ENCODE data around the gene TOLLIP.
"Not testable (repeated sequence)": the region's sequence is repeated elsewhere in the genome, so short reads cannot be mapped to it uniquely, and the experiment has no call there.

TOLLIP gene

GRCh38 chr11:1342946-1343345 is 33.5 kb upstream of the TOLLIP start:
- DNase-seq (ENCODE audit: low read depth): no peak
- no peak for TF ChIP-seq CTCF (conservative IDR thresholded peaks at IDR 0.05; ENCODE audit: control insufficient read depth, insufficient read depth, low read depth, low read length)
- no peak overlapping the region for H3K4me3 ChIP-seq (ENCODE audit: control insufficient read depth, low read depth, low read length)

GRCh38 chr11:1341928-1342524 is 32.6 kb upstream of the TOLLIP start:
- peak; percentile 27 for DNase-seq (ENCODE audit: low read depth)
- no peak overlapping the region for H3K4me3 ChIP-seq (ENCODE audit: control insufficient read depth, low read depth, low read length)
- no peak for TF ChIP-seq CTCF (conservative IDR thresholded peaks at IDR 0.05; ENCODE audit: control insufficient read depth, insufficient read depth, low read depth, low read length)

- H3K4me3 ChIP-seq (ENCODE audit: control insufficient read depth, low read depth, low read length); DNase-seq (ENCODE audit: low read depth): not testable (repeated sequence)
Observed at GRCh38 chr11:1341226-1341625, 31.8 kb upstream of the TOLLIP start.

- no peak overlapping the region for H3K4me3 ChIP-seq (ENCODE audit: control insufficient read depth, low read depth, low read length)
- no peak for DNase-seq (ENCODE audit: low read depth)
- TF ChIP-seq CTCF (conservative IDR thresholded peaks at IDR 0.05; ENCODE audit: control insufficient read depth, insufficient read depth, low read depth, low read length): no peak
Observed at GRCh38 chr11:1340111-1340510, 30.7 kb upstream of the TOLLIP start.

GRCh38 chr11:1339066-1339675 is 29.7 kb upstream of the TOLLIP start:
- no peak for DNase-seq (ENCODE audit: low read depth)
- no peak overlapping the region for H3K4me3 ChIP-seq (ENCODE audit: control insufficient read depth, low read depth, low read length)
- TF ChIP-seq CTCF (conservative IDR thresholded peaks at IDR 0.05; ENCODE audit: control insufficient read depth, insufficient read depth, low read depth, low read length): no peak

- H3K4me3 ChIP-seq (ENCODE audit: control insufficient read depth, low read depth, low read length): no peak overlapping the region
- no peak for DNase-seq (ENCODE audit: low read depth)
- no peak for TF ChIP-seq CTCF (conservative IDR thresholded peaks at IDR 0.05; ENCODE audit: control insufficient read depth, insufficient read depth, low read depth, low read length)
Observed at GRCh38 chr11:1338201-1339065, 29.0 kb upstream of the TOLLIP start.

GRCh38 chr11:1337647-1338007 is 28.2 kb upstream of the TOLLIP start:
- no peak for DNase-seq (ENCODE audit: low read depth)
- no peak for TF ChIP-seq CTCF (conservative IDR thresholded peaks at IDR 0.05; ENCODE audit: control insufficient read depth, insufficient read depth, low read depth, low read length)
- no peak overlapping the region for H3K4me3 ChIP-seq (ENCODE audit: control insufficient read depth, low read depth, low read length)

Data from fibroblast of mammary gland (primary cell).